ENCODE data around the gene SULT2B1.
"Not testable (repeated sequence)": the region's sequence is repeated elsewhere in the genome, so short reads cannot be mapped to it uniquely, and the experiment has no call there.

The SULT2B1 gene

DNA sequence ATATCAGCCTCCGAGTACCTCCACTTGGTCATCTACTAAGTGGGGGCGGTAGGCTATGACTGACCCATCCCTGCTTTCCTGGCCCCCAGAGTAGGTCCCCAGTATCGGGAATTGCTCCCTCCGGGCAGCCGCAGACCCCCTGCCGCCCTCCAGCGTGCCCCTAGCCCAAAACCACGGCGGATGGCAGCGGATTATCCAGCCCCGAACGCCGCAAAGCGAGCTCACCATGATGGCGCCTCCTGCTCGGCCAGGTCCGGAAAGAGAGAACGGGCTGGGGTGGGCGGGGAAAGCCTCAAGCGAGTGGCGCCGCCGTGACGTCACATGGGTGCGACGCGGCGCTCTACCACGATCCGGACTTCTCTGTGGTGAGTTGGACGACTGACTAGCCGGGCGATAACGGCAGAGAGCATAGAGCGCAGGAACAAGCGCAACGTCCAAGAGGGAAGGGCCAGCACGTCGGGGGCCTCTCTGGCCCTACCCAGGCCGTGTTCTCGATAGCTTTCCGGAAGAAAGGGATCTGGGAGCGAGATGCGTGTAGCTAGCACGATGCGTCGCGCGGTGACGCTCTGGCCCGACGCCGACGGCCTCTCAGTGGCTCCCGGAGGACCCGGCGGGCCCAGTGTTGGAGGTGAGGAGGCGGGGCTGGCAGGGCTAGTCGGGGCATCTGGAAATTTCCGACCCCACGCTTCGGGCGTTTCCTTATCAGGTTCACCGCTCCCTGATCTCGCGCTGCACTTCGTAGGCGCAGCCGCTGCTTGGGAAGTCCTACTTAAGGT, 67.1 kb downstream of the SULT2B1 start, which contains the start of the genes RPL18 and SPHK2:
Gene RPL18 (minus strand): TSS at position 263 of the 776 bp plus-strand sequence. CDS start 35 bp downstream, at position 228.
Gene SPHK2 (plus strand): TSS at position 591 of the 776 bp plus-strand sequence. CDS start 1,009 bp downstream, outside the sequence.
- peak; percentile 89 for DNase-seq (ENCODE audit: low read depth)

DNA sequence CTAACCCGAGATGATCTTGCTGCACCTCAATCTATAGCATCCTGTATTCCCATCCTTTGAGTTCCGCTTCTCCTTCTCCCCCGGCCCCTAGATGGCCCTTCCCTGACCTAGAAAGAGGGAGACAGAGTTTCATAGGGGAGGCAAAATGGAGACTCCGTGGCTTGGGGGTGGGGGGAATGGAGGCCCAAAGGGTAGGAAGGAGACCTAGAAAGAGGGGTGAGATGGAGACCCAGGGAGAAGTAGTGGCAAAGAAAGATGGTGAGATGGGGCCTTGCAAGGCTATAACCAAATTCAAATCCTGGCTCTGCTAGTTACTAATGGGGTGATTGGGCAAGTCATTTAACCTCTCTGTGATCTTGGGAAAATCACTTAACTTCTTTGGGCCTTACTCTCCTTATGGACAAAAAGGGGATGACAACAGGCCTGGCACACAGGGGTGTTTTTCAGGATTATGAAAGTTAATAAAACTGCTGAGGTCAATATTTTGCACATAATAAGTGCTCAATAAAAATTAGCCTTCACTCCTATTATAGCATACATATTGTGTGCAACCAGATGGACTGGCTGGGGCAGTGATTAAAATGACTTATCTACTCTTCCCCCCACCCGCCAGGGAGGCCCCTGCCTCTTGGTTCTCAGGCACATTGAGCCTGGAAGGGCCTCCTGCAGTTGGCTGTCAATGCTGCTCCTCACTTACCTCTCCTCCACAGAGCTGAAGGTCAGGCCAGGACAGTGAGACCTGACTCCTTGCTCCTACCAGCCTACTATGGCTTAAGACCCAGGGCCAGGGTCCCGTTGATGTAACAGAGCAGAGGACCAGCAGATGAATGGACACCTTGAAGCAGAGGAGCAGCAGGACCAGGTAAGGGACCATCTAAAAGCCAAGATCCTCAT, 68.0 kb downstream of the SULT2B1 start:
- no peak for DNase-seq (ENCODE audit: low read depth)

DNA sequence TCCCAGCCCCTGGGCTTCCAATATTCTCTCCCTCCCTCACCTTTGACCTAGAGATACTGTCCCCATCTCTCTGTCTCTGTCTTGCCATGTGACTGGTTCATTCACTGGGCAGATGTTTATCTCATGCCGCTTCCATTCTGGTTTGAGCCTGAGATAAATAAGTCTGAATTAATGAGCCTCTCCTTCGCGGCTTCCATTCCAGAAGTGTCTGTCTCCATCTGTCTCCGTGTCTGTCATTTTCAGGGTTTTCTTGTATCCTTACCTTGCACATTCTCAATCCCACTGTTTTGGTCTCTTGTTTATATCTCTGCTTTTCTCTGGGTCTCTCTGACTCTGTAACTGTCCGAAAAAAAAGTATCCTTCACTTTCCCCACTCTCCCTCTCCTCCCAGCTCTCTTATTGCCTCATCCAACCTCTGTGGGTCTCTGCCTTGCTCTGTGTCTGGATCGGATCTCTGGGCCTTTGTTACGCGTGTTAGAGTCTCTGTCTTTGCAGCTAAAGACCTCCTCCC, 71.6 kb downstream of the SULT2B1 start:
- DNase-seq (ENCODE audit: low read depth): no peak

DNA sequence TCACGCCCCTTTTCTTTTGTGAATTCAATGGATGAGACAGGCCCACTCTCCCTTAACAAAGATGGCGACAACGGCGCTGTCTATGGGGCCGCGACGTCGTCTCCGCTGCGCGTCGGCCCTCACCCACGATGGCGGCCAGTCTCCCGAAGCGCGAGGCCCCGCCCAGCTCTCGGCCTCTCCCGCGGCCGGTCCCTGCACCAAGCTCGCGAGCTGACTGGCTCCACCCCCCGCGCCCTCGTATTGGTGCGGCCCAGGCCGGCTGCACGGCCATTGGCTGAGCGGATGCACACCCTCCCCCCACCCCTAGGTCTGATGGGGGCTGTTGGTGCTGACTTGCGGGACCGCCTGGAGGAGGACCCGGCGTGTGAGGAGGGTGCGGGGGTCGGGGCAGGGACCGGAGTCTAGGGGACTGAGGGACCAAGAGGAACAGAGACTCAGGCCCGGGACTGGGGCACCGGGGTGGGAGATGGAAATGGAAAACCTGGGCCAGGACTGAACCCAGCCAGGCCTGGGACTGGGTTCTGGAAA, 72.2 kb downstream of the SULT2B1 start:
- DNase-seq (ENCODE audit: low read depth): peak; percentile 90

- no peak for DNase-seq (ENCODE audit: low read depth)
Observed at GRCh38 chr19:48624791-48625723, 73.1 kb downstream of the SULT2B1 start.

- no peak for DNase-seq (ENCODE audit: low read depth)
Observed at GRCh38 chr19:48625891-48626327, 73.9 kb downstream of the SULT2B1 start.

DNA sequence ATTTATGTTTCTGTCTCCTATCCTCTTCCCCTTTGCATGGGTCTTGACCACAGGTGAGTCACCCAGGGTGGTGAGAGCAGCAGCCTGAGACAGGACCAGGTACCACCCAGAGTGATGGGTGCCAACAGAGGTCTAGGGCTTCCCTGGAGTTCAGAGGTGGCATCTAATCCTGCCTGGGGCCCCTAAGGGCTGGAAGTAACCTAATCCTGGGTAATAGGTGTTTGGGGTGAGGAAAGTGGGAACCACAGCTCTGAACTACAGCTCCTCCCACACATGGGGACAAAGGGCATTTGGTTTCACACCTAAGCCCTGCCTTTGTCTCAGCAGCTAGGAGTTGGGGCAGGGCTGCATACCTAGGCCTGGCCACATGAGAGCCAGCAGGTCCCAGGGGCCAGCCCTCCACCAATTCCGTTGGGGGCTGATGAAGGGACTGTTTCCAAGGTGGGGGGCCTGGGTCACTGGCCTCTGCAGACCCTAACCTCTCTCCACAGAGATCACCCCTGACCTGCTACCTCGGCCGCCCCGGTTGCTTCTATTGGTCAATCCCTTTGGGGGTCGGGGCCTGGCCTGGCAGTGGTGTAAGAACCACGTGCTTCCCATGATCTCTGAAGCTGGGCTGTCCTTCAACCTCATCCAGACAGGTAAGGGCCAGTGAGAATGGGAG, 75.4 kb downstream of the SULT2B1 start:
- no peak for DNase-seq (ENCODE audit: low read depth)

GRCh38 chr19:48627865-48628314, 75.9 kb downstream of the SULT2B1 start:
- no peak for DNase-seq (ENCODE audit: low read depth)

DNA sequence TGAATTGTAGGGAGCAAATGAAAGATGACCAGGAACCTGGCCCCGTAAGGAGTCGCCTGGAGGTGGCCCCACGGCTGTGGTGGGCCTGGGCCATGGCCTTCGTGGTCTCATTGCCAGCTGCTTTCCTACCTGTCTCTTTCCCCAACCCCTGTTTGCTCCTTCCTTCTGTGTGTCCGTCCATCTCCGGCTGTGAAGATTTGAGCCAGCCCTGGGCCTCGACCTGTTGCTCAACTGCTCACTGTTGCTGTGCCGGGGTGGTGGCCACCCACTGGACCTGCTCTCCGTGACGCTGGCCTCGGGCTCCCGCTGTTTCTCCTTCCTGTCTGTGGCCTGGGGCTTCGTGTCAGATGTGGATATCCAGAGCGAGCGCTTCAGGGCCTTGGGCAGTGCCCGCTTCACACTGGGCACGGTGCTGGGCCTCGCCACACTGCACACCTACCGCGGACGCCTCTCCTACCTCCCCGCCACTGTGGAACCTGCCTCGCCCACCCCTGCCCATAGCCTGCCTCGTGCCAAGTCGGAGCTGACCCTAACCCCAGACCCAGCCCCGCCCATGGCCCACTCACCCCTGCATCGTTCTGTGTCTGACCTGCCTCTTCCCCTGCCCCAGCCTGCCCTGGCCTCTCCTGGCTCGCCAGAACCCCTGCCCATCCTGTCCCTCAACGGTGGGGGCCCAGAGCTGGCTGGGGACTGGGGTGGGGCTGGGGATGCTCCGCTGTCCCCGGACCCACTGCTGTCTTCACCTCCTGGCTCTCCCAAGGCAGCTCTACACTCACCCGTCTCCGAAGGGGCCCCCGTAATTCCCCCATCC, 76.7 kb downstream of the SULT2B1 start:
- DNase-seq (ENCODE audit: low read depth): no peak

- DNase-seq (ENCODE audit: low read depth): no peak
Observed at GRCh38 chr19:48629297-48629598, 77.3 kb downstream of the SULT2B1 start.

- no peak for DNase-seq (ENCODE audit: low read depth)
Observed at GRCh38 chr19:48629599-48630295, 77.8 kb downstream of the SULT2B1 start.

- no peak for DNase-seq (ENCODE audit: low read depth)
Observed at GRCh38 chr19:48630296-48631063, 78.5 kb downstream of the SULT2B1 start.

GRCh38 chr19:48631225-48631624, 79.3 kb downstream of the SULT2B1 start:
- DNase-seq (ENCODE audit: low read depth): no peak

- DNase-seq (ENCODE audit: low read depth): not testable (repeated sequence)
Observed at GRCh38 chr19:48632286-48632685, 80.3 kb downstream of the SULT2B1 start.

GRCh38 chr19:48632692-48633147, 80.7 kb downstream of the SULT2B1 start:
- no peak for DNase-seq (ENCODE audit: low read depth)

DNA sequence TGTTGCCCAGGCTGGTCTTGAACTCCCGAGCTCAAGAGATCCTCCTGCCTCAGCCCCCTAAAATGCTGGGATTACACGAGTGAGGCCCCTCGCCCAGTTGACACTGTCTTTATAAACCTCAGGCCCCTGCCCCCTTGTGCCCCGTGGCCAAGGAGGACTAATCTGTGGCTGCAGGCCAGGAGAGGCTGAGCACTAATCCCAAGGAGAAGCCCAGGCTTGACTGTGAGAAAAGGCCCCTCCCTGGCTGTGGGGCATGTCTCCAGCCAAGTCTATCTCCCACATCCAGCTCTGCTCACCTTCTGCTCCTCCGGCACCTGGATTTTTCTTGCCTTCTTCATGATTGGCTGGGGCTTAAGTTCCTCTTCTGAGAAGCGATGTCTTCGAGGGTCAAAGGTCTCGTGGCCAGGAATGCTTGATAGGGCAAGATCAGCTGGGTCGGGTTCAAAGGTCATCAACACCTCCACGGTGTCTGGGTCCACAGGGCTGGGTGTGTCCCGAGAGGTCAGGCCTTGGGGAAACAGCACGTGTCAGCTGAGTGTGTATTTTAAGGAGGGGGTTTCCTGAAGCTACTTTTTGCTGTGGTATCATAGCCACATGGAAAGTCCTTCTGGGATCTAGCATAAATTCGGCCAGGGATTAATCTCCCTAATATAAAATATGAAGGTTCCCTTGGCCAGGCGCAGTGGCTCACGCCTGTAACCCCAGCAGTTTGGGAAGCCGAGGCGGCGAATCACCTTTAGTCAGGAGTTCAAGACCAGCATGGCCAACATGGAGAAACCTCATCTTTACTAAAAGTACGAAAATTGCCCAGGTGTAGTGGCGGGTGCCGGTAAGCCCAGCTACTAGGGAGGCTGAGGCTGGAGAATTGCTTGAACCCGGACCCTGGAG, 81.4 kb downstream of the SULT2B1 start:
- DNase-seq (ENCODE audit: low read depth): no peak

- DNase-seq (ENCODE audit: low read depth): no peak
Observed at GRCh38 chr19:48634036-48634342, 82.0 kb downstream of the SULT2B1 start.
